Activated CD4-positive, alpha-beta T cell treated with anti-CD3 and anti-CD28 coated beads for 4 hours (primary cell): Measurements from ENCODE around the gene DNLZ.
A peak's percentile ranks its signal among the peaks of the same experiment; 100 is the strongest.
"Not testable (repeated sequence)": the region's sequence is repeated elsewhere in the genome, so short reads cannot be mapped to it uniquely, and the experiment has no call there.

Experiments used
- DNase-seq, 2 donors: peaks; one replicate each; pipeline ENCODE4 v3.0.0-alpha.2; 2020

Gene DNLZ

DNA sequence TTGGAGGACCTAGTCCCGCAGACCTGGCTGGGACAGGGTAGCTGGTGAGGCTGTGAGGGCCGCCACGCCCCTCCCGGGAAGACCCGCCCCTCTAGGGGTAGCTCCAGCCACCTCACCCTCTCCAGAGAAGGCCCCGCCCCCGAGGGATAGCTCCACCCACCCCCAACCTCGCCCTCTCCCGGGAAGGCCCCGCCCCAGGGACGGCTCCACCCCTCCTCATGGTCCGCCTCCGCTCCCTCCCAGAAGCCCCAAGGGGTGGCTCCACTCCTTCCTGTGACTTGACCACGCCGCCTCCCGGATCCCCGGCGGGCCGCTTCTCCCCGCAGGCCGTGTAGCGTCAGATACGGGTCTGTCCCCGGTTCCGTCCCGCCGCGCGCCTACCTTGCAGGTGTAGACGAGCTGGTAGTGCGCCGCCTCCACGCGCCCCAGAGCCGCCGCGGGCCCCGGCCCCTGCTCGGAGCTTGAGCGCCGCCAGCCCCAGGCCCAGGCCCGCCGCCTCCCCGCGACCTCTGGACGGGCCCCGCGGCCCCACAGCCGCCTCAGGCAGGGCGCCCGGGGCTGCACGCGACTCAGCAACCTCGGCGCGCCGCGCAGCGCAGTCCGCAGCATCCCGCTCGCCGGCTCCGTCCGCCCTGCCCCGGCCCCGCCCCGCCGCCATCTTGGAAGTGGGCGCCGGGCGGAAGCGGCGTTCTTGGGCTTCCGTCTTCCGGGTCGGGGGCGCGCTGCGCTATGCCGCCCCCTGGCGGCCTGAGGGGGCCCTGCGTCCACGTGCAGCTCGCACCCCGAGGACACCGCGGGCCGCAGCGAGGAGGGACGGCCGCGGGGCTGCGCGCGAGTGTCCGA, at the start of gene DNLZ:
Gene DNLZ, minus strand, starts transcription at position 639 of the 843 bp plus-strand sequence. Its CDS starts 30 bp downstream, at position 609.
- peak; percentile 96 to 97 for DNase-seq

DNA sequence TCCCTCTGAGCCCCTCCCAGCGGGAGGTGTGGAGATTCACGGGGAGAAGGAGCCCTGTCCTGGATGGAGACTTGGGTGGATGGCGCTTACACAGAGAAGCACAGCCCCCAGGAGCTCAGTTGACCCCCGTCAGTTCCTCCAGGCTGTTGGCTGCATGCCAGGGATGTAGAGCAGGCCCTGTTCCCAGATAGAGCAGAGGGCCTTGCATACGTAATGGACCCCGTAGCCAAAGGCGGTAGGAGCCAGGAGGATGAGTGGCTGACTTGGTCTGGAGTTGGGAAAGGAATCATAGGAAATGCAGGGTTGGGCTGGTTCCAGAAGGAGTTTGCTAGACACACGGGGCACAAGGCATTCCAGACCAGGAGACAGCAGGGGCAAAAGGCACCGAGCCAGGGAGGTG, 49.4 kb upstream of the DNLZ start:
- no peak for DNase-seq

DNA sequence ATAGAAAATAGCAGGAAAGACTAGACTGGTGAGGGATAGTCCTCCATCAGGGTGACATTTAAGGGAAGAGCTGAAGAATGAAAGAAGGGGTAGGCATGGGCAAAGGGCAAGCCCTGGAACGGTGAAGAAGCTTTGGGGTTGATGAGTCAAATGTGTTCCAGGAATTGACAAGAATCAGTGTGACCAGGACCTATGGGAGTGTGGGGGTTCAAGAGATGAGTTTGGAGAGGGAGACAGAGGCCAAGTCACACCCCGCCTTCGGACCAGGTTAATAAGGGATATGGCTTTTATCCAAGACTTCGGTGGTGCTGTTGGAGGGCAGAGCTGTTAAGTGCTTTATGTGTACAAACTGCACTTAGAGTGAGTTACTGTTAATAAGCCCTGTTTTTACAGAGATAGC, 47.8 kb upstream of the DNLZ start:
- DNase-seq, result no peak

DNA sequence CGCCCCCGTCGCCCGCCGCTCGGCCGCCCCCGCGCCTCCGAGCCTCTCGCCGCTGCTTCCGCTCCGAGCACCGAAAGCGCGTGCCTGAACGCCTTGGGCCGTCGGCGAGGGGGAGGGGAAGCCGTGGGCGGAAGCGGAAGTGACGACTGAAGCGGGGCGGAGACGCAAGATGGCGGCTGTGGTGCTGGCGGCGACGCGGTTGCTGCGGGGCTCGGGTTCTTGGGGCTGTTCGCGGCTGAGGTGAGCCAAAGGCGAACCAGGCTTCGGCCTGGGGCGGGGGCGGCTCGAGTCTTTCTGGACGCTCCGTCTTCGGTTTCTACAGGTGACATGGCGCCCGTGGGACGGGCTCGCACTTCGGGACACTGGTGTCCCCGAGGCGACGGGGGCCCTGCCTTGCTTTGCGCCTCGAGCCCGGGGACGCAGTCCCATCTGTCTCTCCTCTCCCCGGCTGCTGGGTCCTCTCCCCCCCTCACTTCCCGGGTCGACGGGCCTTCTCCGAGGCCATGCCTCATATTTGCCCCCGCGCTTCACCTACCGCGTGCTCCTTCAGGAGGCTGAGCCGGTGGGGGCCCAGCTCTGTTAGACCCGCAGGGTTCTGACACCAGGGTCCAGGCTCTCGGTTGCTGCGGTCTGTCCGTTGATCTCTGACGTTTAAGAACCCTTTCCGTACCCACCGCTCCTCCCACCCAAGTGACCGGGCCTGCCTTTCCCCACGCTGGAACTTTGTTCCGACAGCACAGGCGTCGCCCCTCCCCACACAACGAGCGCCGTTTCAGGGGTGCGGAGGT, 47.1 kb upstream of the DNLZ start, which contains the start of the genes ENTR1 and PMPCA:
Gene ENTR1, minus strand, starts transcription at position 115 of the 788 bp plus-strand sequence. CDS start 217 bp downstream, outside the sequence.
Gene PMPCA, plus strand, starts transcription at position 159 of the 788 bp plus-strand sequence. Its CDS starts 11 bp downstream, at position 170.
- DNase-seq, result peak; percentile 96 to 98

DNA sequence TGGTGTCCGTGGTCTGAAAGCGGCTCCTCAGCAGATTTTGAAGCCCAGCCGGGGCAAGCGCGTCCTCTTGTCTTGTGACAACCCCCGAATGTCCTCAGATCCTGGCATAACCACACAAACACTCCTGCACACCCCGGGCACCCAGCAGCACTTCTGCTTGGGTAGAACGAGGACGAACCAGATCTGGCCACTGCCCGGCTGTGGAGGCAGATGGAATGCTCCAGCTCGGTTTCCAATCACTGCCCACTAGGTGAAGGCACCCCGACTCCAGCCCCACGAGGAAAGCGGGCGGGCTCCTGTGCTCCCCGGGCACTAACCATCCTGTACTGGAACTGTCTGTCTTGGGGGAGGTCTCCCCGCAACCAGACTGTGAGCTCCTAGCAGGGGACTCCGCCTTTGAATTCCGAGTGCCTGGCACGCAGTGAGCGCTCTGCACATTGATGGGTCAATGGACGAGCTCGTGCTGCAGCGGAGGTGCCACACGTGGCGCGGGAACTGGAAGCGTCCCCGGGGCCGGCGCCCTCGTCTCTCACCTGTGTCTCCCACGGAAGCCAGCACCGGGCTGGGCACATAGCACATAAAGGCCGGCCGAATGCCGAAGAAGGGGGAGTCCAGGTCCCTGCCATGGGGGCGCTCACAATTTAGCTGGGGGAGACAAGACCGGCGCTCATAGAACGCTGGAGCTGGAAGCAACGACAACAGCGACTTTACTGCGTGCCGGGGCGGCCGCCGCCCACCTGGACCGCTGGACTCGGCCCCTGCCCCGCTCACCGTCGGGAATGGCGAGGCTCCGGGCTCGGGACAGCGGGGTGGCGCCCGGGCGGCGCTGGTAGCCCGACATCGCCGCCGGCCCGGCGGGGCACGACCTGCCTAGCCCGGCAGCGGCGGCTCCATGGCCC, 46.3 kb upstream of the DNLZ start:
- peak; percentile 37 to 49 for DNase-seq

DNA sequence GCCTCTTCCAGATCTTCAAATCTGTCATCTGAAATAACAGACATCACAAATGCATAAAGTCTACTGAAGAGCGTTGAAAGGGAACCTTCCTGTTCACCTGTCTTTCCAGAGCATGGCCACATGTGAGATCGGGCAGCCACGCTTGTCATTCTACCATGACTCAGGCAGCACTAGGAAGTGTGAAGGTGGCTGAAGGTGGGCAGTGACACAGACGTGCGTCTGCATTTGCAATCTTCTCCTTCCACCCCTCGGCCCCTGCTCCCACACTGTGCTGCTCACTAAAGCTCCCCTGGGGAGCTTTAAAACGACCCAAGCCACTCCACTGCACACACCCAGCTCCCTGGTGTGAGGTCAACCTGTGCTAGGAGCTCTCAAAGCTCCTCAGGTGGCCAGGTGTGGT, 44.4 kb upstream of the DNLZ start:
- DNase-seq, result no peak

DNA sequence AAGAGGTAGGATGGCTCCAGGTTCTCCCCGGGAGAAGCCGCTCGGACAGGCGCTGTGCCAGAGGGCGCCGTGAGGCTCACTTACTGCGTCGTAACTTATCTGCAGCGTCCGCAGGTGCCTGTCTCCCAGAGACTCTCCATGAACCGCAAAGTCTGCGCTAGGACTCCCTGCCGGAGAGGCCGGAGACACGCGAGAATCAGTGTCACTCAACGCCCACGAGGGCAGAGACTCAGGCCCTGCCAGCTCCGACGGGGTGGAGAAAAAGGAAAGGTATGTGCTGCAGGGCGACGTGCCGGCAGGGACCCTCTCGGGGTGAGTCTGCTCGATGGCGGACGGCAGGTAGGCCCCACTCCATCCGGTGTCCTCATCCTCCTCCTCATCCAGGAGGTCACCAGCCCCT, 43.5 kb upstream of the DNLZ start:
- DNase-seq, result not testable (repeated sequence)

DNA sequence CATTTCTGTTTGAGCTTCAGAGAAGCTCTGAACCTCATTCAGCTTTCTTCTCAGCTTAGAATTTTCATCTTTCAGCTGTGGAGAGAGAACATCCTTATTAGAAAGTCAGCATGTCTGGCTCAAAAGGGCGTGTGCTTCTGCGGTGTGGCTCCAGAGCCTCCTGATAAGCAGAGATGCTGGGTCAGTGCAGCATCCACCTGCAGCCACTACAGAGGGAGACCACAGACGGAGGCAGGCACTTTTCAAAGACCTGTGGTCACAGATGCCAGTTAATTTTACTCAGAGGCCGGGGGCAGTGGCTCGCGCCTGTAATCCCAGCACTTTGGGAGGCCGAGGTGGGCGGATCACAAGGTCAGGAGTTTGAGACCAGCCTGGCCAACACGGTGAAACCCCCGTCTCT, 42.4 kb upstream of the DNLZ start:
- DNase-seq, result not testable (repeated sequence)

DNA sequence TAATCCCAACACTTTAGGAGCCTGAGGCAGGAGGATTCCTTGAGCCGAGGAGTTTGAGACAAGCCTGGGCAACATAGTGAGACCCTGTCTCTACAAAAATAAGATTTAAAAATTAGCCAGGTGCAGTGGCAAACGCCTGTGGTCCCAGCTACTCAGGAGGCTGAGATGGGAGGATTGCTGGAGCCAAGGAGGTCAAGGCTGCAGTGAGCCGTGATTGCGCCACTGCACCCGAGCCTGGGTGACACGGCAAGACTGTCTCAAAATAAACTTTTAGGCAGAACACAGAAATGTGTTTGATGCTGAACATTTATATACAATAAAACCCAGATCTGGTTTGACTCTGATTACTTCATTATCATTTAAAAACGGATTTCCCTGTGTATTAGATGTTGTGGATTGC, 41.9 kb upstream of the DNLZ start:
- DNase-seq, result no peak

DNA sequence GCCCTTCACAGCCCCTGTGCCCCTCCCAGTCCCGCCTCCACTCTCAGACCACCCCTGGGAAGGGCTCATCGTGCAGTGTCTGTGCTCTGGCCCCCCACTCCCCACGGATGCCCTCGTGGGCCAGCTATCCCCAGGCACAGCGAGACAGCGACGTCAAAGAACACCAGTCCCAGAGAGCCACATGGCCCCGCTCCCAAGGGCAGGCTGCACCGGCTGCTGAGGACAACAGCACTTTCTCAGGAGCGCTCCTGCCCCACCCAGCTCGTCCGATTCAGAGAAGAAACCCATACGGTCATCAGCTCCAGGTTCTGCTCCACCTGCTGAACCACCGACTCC, 41.2 kb upstream of the DNLZ start:
- no peak for DNase-seq

DNA sequence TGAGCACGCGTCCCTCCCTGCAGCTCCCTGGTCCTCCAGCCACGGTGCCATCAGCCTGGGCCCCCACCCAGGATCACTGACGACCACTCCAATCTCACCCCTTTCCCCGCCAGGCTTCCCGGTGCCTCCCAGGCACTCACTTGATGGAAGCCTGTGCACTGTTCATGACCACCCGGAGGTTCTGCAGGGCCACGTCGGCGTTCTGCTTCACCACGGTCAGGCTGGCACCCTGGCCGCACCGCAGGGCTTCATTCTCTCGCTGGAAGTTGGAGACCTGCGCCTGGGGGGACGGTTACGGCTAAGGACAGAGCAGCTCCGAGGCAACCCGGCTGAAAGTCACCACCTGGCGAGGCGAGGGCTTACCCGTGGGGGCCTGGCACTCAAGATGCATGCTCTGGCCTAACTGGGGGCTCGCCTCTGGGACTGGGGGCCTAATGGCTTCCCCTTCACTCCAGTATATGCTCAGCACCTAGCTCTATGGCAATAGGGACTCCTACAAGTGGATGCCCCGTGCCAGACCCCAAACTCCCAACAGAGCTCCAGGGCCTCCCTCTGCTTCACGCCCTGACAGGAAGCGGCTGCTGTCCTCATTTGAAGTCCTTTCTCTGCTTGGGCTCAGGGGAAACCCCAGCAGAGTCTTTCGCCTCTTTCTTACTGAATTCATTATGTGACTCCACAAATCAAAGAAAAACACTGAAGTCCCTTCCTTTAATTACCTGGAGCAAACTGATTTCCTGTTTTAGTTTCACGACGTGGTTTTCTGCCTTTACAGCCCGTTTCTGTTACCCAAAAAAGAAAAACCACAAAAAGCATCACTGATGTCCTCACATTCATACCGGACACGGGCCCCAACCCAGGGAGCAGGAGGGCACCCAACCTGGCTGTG, 40.6 kb upstream of the DNLZ start:
- peak in 1 of 2 donors; percentile 43 for DNase-seq

DNA sequence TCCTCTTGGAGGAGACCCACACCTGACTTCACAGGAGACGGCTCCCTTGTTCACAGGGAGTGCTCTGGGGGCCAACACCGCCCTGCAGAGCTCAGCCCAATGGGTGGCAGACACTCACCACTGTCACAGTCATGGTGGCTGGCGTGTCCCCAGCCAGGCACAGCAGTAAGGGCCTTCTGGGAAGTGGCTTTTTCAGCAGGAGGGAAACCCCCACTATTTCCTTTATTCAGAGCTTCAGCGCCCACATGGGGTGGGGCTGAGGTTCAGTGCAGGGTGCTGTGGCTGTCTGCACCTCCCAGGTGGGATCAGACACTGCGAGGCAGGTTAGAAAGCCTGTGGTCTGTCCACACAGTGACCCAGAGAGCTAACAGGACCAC, 40.0 kb upstream of the DNLZ start:
- peak; percentile 75 to 81 for DNase-seq

DNA sequence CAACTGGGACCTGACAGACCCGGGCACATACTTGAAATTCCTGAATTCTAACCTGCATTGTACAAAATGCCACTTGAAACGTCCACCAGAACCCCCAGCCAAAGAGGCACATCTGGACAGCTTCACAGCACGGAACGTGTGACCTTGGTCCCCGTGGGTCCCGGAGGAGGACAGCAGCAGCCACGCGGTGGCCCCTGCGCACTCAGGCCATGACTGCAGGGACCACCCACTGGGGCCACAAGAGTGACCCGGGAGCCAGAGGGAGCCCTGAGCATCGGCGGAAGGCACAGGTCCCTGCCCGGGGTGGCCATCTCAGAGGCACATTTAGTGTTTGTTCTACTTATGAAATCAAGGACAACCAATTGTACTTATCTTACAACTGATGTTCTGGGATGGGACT, 38.5 kb upstream of the DNLZ start:
- no peak for DNase-seq

DNA sequence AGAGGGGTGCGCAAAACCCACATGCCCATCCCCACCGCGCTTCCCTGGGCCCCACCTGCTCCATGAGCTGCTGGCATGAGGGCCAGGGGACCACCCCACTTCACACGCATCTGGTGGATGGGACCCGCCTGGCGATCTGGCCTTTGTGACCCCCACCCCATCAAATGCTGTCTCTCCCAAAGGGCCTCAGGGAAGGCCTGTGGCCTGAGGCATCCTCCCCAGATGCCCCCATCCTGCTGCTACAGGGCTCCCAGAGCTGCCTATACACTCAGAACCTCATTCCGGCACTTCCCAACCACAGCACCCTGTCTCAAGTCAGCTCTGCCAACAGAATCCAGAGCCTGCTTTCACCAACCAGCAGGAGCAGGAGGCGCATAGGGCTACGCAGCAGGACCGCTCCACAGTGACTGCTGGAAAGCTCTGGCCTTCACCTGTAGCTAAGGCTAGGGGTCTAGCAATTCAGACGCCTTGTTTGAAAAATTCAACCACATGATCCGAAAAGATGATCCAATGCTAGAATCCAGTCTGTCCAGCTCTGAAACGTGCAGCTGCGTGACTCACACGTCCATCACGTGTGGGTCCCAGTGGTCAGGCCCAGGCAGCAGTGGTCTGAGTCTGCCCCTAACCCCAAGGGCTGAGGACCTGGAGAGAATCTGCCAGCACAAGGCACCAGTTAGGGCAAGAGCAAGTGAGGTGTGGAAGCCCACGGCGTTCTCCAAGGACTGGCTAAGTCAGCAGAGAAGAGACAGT, 37.8 kb upstream of the DNLZ start:
- no peak for DNase-seq

DNA sequence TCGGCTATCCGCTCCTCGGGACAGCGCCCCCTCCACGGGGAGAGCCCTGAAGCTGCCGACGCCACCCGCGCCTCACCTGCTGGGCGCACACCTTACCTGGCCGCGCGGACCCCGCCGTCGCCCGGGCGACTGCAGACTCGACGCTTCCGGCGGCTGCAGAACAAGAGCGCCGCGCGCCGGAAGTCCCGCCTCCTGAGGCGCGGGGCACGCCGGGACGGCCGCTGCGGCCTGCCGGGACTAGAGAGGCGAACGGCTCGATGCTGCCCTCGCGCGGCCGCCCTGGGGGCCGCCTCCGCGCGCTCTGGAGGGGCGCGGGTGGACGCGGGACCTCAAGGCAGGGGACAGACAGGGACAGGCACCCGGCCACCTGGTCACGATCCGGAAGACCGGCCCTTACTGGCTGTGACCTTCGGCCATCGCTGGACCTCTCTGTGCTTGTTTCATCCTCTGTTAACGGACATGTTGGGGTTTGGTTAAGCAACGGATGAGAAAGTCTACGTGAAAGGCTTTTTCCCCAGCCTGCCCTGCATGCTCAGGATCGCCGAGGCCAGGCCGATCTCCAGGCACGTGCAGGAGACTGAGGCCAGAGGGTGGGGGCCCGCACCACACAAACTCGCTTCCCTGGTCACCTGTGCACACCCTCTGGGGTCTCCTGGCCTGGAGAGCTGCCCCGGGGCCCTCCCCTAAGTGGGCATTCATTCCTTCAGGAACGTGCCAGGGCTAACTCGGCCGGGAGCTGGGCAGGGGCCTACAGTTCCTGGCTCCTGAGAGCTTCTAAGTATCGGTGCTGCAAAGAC, 36.7 kb upstream of the DNLZ start, which contains the start of gene SNAPC4:
Gene SNAPC4, minus strand, starts transcription at position 133 of the 797 bp plus-strand sequence. CDS start 1,742 bp downstream, outside the sequence.
- peak; percentile 84 for DNase-seq

DNA sequence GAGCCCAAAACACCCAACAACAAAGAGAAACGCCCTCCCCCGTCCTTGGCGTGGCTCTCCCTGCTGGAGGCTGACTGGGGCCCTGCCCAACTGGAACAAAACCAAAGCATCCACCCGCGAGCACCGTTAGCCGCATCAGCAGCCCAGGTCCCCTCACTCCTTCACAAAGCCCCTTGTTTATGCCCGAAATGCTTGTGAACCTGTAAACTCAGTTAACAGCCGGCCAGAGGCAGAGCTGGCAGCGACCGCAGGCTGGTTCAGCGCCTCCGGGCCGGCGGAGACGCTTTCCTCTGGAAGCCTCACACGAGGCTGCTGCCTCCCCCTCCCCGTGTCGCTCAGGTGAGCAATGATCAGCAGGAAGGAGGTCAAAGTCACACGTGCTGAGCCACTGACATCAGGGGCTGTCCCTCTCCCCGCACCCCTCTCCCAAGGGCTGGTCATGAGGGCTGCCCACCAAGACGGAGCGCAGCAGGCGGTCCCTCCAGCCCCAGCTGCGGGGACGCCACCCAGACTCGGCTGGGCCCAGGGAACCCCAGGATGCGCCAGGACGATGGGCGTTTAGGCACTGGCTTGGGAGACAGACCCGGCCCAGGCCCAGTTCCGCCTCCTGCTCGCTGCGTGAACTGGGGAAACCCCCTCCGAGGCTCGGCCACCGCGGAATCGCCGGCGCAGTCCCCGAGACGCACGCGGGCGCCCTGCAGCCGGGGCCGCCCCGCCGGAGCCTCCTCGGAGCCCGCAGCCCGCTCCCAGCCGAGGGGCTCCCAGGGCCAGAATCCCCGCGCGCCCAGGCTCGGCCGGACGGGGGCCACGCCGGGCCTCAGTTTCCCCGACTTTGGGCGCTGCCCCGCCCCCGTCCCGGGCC, 35.9 kb upstream of the DNLZ start:
- DNase-seq, result peak; percentile 34 to 51

DNA sequence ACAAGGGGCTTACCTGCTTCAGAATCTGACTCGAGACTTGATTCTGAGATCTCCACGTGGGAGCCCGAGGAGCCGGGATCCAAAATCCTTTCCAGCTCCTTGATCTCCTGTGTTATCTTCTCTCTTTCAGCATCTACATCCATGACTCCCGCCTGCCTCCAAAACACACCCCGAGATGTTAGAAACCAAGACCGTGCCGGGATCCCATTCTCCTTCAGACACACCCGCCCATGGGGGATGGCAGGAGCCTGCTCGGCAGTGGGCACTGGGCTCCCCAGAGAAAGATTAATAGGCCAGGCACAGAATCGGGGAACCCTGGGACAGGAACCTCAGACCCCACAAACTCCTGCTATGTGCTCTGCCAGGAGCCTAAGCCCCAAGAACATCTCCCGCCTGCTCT, 34.7 kb upstream of the DNLZ start:
- DNase-seq, result no peak

DNA sequence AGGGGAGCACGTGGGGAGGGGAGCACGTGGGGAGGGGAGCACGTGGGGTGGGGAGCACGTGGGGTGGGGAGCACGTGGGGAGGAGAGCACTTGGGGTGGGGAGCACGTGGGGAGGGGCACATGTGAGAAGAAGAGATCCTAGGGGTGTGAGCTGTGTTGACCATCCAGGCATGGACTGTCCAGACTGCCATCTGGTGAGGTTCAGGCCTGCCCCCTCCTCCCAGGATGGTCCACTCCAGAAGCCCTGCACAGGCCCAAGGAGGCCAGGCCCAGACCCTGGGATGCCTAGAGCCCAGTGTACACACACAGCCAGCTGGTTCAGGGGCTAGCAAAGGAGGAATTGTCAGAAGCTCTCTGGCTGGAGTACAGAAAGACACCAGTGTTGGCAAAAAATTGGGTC, 34.1 kb upstream of the DNLZ start:
- no peak for DNase-seq

DNA sequence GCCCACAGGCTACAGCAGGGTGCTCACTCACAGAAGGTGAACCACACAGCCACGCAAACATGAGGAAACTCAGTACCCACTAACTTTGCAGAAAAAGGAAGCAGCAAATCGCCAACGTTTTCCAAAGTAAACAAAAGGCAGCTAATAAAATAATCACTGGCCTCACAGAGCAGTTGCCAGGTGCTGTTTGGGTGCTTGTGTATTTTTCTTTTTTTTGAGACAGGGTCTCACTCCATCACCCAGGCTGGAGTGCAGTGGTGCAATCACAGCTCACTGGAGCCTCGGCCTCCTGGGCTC, 32.6 kb upstream of the DNLZ start:
- DNase-seq, result no peak
